Mucosa of stomach (tissue), 1 donor: ENCODE measurements around the gene MECR.

Experiments
- H3K27me3 ChIP-seq: one replicate; pipeline ENCODE4 v1.7.0; 2013; ENCODE audit warnings: mild to moderate bottlenecking, low read length; ENCODE audit not compliant: control insufficient read depth, insufficient read depth
- H3K36me3 ChIP-seq: one replicate; pipeline ENCODE4 v1.7.0; 2013; ENCODE audit warnings: low read length; ENCODE audit not compliant: control insufficient read depth, insufficient read depth
- H3K4me1 ChIP-seq: one replicate; pipeline ENCODE4 v1.7.0; 2013; ENCODE audit warnings: mild to moderate bottlenecking, low read length; ENCODE audit not compliant: control insufficient read depth, insufficient read depth
- H3K4me3 ChIP-seq: one replicate; pipeline ENCODE4 v1.7.0; 2013; ENCODE audit warnings: low read length
- H3K9ac ChIP-seq: one replicate; pipeline ENCODE4 v1.7.0; 2013; ENCODE audit warnings: mild to moderate bottlenecking, low read length, moderate library complexity
- H3K9me3 ChIP-seq: one replicate; pipeline ENCODE4 v1.7.0; 2013; ENCODE audit warnings: mild to moderate bottlenecking, low read length, moderate library complexity; ENCODE audit not compliant: control insufficient read depth
- donor health status: Pancreatic carcinoma.

MECR gene

DNA sequence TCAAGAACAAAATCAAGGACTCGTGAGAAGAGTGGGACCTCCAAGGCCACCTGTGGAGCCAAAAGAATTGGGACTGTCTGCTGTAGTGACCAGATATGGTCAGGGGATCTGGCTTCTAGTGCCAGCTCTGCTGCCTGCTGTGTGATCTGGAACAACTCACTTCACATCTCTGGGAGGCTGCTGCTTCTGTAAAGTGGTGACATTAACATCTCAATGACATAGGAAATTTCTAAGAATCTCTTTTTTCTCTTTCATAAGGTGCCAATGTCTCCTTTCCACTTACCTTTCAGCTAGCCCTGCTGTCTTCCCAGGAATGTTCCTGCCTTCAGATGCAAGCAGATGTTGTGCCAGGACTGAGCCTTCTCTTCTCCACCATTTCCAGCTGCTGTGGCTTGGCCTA, 44.0 kb downstream of the MECR start:
- H3K36me3 ChIP-seq = no peaks in the 10 kb centered on the region
- peaks cover 4% of the 10 kb centered on the region for H3K4me1 ChIP-seq
- no peaks in the 10 kb centered on the region for H3K9me3 ChIP-seq
- no peak overlapping the region for H3K4me3 ChIP-seq
- no peak overlapping the region for H3K9ac ChIP-seq
- no peaks in the 10 kb centered on the region for H3K27me3 ChIP-seq

DNA sequence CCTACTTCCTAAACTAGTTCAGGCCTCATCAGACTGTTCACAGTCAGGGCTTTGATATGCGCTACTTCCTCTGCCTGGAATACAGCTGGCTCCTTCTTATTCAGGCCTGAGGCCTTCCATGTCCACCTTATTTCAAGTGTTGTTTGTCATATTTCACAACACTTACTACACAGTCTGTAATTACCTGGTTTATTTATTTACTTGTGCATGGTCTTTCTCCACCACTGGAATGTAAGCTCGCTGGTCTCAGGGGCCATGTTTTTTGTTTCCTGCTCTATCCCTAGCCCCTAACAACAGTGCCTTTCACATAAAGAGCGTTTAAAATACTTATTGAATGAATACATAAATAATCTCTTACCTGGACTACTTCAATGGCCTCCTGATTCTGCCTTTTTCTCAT, 44.5 kb downstream of the MECR start:
- H3K9me3 ChIP-seq = no peaks in the 10 kb centered on the region
- H3K27me3 ChIP-seq = no peaks in the 10 kb centered on the region

DNA sequence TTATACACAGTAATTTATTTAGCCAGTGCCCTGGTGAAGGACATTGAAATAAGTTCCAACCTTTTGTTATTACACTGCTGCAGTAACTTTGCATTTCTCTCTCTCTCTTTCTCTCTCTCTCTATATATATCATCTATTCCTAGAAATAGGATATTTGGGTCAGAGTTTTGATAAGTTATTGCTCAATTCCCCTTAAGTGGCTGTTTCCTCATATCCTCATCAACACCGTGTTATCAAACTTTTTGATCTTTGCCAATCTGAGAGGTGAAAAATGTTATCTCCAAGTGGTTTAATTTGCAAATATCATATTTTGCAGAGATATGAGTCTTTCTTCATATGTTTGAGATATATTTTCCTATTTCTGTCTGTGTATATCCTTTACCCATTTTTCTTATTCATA, 47.4 kb downstream of the MECR start:
- Histone ChIP-seq H3K36me3 (no peaks in the 10 kb centered on the region), H3K27me3 (no peaks in the 10 kb centered on the region), H3K4me3 (no peak overlapping the region), H3K4me1 (peaks cover 20% of the 10 kb centered on the region), H3K9ac (no peak overlapping the region), H3K9me3 (no peaks in the 10 kb centered on the region)

More for the DNA sequence above, 44.5 kb downstream of the MECR start:
- Histone ChIP-seq H3K9ac (no peak overlapping the region), H3K36me3 (no peaks in the 10 kb centered on the region), H3K4me3 (no peak overlapping the region), H3K4me1 (peaks cover 4% of the 10 kb centered on the region)

DNA sequence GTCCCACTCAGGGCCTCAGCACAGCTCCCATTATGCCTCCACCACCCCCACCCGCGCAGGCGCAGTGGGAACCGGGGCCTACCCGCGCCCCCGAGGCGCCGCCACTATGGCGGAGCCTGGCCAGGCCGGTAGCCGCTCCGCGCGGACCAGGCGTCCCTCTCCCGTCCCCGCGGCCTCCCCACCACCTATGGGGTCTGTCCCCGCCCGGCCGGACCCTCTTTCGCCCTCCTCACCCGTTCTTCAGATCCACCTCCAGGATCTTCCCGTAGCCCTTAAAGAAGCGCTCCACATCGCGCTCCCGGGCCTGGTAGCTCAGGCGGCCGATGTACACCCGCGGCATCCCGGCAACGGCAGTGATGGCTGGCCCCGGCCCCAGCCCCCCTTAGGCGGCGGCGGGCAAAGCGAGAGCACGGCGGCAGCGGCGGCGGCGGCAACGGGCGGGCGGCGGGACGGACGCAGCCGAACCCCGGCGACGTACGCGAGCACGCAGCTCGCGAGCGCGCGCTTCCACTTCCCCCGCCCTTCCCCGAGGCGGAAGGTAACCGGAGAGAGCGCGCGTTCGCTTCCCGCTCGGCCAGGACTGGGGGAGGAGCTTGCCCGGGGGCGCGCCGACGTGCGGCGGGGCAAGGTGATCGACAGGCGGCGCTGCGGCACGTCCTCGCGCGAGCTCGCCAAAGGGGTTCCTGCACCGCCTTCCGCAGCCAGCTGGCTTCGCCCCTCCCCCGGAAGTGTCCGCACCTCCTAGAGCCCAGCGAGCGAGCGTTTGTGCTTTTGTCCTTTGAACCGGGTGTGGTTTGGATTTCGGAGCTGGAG, 49.1 kb downstream of the MECR start, which contains the start of gene SRSF4:
SRSF4 (minus strand) TSS at position 488 of the 813 bp plus-strand sequence; CDS start at position 340, 148 bp downstream.
- Histone ChIP-seq H3K9me3 (no peaks in the 10 kb centered on the region), H3K4me3 (peak within 1 kb of the TSS; percentile 77), H3K9ac (peak within 1 kb of the TSS; percentile 99), H3K36me3 (no peaks in the 10 kb centered on the region), H3K27me3 (no peaks in the 10 kb centered on the region), H3K4me1 (peaks cover 20% of the 10 kb centered on the region)

DNA sequence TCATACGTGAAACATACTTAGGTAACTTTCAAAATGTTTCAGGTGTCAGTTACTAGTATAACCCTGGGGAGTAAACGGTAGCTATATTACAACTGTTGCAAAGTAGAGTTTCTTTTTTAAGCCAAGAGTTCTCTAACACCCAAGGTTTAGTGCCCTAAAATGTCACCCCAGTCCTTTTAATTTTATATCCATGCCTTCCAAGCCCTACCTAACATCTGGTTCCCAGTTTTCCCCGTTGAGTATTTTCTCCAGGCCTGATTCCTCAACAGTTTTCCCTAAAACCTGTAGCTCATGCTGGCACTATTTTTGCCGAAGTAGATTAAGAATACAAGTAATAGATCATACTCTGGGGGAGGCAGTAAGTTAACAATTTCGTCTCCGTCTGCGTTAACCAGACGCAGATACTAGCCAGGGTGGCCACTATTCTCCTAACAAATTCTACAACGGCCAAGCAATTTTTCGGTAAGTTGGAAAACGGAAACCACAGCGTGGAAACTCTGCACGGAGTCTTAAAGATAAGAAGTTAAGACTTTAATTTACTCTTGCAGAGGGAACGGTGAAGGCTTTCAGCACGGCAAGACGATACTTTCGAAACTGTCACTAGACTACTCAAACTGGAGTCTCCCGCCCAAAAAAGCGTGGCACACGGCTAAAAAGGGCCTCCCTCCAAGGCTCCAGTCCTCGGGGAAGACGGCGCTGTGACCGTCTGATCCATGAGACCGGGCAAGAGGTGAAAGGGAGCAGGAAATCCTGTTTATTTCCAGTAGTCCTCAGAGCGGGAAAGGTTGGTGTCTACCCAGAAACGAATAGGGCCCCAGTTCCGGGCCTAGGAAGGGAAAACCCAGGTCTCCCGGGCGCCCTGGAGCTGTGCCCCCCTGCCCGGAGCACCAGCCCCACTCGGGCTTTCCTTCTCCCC, 50.0 kb downstream of the MECR start:
- H3K4me1 ChIP-seq = peaks cover 20% of the 10 kb centered on the region
- no peaks in the 10 kb centered on the region for H3K36me3 ChIP-seq
- H3K9ac ChIP-seq = peak overlapping the region; percentile 99
- H3K4me3 ChIP-seq = peak overlapping the region; percentile 14
- no peaks in the 10 kb centered on the region for H3K9me3 ChIP-seq
- no peaks in the 10 kb centered on the region for H3K27me3 ChIP-seq

DNA sequence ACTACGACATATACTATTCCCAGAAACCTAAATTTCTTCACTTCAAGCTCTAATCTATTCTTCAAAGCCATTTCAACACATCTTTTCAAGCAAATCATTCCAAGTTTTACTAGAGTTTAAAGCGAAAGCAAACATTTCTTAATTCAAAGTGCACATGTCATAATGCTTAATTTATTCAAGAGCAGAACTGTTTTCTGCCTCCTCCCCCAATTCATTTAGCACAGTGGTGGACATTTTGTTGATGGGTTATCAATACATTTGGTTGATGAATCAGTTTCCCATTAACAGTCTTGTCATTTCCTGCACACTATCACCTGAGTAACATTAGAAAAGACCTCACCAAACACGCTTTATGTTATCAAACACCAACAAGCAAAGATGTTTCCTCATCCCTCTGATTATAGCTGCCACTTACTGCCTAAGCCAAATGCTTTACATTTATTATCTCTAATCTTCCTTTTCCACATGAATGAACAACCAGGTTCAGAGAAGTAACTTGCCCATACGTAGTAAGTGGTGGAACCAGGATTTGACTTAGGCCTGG, 51.0 kb downstream of the MECR start:
- peaks cover 20% of the 10 kb centered on the region for H3K4me1 ChIP-seq
- H3K9me3 ChIP-seq = no peaks in the 10 kb centered on the region

DNA sequence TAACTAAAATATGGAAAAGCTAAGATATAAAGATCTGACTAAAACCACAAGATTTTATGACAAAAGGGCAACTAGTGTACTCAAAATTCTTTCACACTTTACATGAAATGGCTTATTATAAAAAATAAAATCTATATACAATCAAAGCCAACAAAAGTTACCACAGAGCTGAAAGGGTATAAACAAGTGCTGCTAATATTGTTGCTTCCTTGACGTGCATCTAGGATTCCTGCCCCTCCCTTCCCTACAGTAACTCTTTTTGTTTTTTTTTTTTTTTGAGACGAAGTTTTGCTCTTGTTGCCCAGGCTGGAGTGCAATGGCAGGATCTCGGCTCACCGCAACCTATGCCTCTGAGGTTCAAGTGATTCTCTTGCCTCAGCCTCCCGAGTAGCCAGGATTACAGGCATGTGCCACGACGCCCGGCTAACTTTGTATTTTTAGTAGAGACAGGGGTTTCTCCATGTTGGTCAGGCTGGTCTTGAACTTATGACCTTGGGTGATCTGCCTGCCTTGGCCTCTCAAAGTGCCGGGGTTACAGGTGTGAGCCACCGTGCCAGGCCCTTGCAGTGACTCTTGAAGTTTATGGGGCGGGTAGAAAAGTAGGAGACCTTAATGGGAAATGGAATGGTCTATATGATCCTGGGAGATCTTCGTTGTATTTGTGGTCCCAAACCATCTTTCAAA, 53.6 kb downstream of the MECR start:
- Histone ChIP-seq H3K27me3 (no peaks in the 10 kb centered on the region), H3K4me3 (no peak overlapping the region), H3K36me3 (no peaks in the 10 kb centered on the region), H3K9me3 (no peaks in the 10 kb centered on the region), H3K4me1 (peaks cover 17% of the 10 kb centered on the region), H3K9ac (no peak overlapping the region)

More for the DNA sequence above, 51.0 kb downstream of the MECR start:
- Histone ChIP-seq H3K27me3 (no peaks in the 10 kb centered on the region), H3K4me3 (peak overlapping the region; percentile 5), H3K9ac (peak overlapping the region; percentile 99), H3K36me3 (no peaks in the 10 kb centered on the region)

DNA sequence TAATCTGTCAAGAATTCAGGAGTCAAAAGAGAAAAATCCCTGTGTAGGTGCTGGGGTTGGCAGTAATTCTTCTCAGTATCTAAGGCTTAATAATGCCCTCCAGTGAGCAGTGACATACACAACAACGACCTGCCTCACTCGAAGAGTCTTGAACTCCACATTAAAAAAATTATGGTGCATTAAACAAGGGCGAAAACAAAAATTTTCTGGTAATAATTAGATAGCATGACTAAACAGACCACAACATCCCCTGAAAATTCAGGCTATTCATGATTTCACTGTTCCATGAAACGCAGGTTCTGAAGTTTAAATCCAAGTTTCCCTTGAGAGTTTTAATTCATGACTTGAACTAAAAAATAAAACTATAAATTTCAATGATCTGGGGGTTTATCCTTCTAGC, 54.2 kb downstream of the MECR start:
- Histone ChIP-seq H3K36me3 (no peaks in the 10 kb centered on the region), H3K4me3 (no peak overlapping the region), H3K27me3 (no peaks in the 10 kb centered on the region), H3K9me3 (no peaks in the 10 kb centered on the region), H3K4me1 (peaks cover 17% of the 10 kb centered on the region), H3K9ac (no peak overlapping the region)

DNA sequence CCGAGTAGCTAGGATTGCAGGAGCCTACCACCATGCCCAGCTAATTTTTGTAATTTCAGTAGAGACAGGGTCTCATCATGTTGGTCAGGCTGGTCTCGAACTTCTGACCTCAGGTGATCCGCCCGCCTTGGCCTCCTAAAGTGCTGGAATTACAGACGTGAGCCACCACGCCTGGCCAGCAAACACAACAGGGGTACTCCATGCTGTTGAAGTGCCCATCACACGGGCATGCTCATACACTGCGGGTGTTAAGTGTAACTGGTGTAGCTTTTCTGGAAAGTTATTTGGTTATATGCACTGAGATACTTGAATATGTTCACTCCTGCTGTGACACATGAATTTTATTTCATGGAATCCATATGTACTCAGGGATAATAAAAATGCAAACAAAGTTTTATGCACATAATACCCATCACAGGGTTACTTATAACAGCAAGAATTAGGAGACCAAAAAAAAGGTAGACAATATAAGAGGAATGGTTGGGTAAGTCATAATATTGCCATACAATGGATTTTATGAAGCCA, 58.3 kb downstream of the MECR start:
- no peaks in the 10 kb centered on the region for H3K27me3 ChIP-seq
- no peak overlapping the region for H3K4me3 ChIP-seq
- H3K9me3 ChIP-seq = no peaks in the 10 kb centered on the region
- no peaks in the 10 kb centered on the region for H3K36me3 ChIP-seq
- no peak overlapping the region for H3K9ac ChIP-seq
- peaks cover 4% of the 10 kb centered on the region for H3K4me1 ChIP-seq

DNA sequence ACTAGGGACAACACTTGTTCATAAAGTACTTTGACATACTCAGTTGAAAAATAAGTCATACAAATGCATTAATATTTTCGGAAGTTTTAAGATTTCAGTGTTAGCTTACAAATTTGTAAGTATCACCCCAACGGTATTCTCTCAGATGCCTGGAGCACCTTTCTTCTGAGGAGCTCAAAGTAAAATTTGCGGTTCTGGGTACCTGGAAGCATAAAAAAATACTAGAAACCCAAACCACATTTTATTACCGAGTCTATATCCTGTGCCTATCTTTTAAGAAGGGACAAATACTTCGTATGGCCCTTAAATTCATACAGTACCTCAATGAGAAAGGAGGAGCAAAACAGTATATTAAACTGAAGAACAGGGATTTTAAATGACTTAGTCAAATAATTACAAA, 59.2 kb downstream of the MECR start:
- H3K9ac ChIP-seq = no peak overlapping the region
- peaks cover 2% of the 10 kb centered on the region for H3K36me3 ChIP-seq
- peaks cover 4% of the 10 kb centered on the region for H3K4me1 ChIP-seq
- H3K27me3 ChIP-seq = no peaks in the 10 kb centered on the region
- H3K4me3 ChIP-seq = no peak overlapping the region
- H3K9me3 ChIP-seq = no peaks in the 10 kb centered on the region

DNA sequence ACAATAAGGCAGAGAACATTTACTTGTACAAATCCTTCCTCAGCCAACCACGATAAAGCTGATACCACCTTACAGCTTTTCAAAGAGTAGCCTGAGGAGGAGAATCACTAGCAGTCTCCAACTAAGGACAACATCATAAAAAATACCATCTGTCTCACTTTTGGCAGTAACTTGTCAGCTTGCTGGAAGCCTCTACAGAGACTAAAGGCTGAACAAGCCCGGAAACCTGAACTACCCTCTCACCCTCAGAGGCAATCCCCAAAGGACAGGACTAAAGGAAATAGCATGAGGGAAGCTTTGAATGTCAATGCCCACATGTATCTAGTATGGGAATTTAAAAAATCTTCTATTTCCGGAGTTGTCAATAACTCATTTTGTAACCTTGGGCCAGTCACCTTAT, 59.6 kb downstream of the MECR start:
- H3K36me3 ChIP-seq = peaks cover 6% of the 10 kb centered on the region
- H3K9me3 ChIP-seq = no peaks in the 10 kb centered on the region
- no peak overlapping the region for H3K4me3 ChIP-seq
- H3K9ac ChIP-seq = no peak overlapping the region
- H3K27me3 ChIP-seq = no peaks in the 10 kb centered on the region
- peaks cover 4% of the 10 kb centered on the region for H3K4me1 ChIP-seq
